SH-SY5Y (cell line): ENCODE data around the gene CNTN4.

ENCODE experiments used
- GATA2 ChIP-seq: IDR thresholded peaks from 2 replicates; pipeline ENCODE4 v1.6.1; 2011; ENCODE audit warnings: mild to moderate bottlenecking, low read depth, low read length
- GATA3 ChIP-seq: IDR thresholded peaks from 2 replicates; pipeline ENCODE4 v1.6.1; 2011; ENCODE audit warnings: low read depth, mild to moderate bottlenecking, low read length, moderate library complexity

The CNTN4 gene

DNA sequence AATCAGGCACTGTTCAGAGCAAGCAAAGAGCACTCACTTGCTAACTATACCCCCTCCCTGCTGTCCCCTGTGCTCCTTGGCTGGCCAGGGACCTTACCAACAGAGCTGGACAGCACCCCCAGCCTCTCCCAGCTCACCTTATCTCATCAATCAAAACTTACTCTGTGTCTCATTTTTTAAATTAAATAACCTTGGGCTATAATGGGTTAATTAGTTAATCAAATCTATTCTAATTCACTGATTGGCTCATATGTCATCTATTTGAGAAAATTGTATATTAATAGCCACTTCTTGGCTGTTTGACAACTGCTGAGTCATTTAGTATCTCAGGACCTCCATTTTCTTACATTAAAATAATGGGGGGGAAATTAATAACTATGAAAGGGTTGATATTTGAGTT lies 988.6 kb downstream of the CNTN4 start:
- TF ChIP-seq GATA2, result no peak
- TF ChIP-seq GATA3, result no peak

DNA sequence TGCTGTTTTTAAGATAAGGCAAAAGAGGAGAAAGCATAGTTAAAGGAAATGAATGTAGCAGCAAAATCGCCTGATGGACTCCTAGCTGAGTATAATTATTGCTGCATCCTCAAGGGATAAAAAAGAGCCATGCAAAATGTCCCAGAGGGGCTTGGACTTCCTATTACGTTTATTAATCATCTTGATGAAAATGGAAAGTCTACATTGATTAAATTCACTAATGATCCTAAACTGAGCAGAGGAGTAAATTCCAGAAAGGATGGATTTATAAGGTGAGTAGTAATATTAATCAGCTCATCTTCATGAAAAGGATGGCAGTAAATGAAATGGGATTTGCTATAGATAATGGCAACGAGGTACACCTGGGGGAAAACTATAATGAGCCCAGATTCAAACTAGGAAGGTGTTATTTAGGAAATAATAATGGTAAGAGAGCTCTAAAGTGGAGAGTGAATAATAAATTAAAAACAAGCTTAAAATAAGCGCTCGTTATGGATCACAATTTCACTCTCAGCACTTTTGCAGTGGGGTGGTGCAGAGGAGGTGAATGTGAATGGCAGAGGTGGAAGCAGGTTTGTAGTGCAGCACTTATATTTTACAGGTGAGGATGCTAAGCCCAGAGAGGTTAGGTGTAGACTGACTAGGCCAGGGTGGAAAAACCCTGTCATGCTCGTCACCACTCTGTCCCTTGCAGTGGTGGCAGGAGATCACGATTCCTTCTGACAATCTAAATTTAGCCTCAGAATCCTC lies 989.2 kb downstream of the CNTN4 start:
- no peak for TF ChIP-seq GATA3
- no peak for TF ChIP-seq GATA2

DNA sequence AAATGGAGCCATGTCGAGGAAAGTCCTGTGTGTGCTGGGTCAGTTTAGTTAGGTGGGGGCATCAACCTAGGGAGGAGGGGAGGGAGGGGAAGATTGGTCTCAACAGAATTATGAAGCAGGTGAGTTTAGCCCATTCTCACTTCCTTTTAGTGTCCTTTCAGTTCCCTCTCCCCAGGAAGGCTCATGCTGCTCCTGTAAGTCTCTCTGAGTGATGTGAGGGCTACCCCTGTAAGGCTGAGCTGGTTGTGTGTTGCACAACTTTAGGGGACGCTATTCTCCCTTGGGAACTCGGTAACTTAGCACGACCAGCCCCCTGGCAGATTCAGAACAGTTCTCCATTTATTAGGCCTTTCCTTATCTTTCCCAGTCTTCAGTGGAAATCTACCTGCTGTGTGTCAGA lies 990.4 kb downstream of the CNTN4 start:
- TF ChIP-seq GATA3, result no peak
- TF ChIP-seq GATA2, result no peak

DNA sequence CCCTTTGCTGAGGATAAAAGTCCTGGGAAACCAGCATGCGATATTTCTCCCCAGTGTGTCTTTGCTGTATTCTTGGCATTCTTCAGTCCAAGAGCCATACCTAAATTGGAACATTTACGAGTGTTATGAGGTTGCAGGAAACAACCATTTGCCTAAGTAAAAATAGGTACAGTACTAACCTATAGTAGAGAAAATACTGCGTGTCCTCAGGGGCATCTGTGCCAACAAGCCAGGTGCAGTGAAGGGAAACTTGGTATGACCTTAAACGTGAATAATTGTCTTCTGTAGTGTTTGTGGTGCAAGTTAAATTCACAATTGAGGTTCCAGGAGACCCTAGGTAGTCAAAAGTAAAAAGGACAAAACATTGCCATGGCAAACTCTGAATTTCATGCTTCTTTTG lies 999.3 kb downstream of the CNTN4 start:
- no peak for TF ChIP-seq GATA2
- TF ChIP-seq GATA3, result no peak

DNA sequence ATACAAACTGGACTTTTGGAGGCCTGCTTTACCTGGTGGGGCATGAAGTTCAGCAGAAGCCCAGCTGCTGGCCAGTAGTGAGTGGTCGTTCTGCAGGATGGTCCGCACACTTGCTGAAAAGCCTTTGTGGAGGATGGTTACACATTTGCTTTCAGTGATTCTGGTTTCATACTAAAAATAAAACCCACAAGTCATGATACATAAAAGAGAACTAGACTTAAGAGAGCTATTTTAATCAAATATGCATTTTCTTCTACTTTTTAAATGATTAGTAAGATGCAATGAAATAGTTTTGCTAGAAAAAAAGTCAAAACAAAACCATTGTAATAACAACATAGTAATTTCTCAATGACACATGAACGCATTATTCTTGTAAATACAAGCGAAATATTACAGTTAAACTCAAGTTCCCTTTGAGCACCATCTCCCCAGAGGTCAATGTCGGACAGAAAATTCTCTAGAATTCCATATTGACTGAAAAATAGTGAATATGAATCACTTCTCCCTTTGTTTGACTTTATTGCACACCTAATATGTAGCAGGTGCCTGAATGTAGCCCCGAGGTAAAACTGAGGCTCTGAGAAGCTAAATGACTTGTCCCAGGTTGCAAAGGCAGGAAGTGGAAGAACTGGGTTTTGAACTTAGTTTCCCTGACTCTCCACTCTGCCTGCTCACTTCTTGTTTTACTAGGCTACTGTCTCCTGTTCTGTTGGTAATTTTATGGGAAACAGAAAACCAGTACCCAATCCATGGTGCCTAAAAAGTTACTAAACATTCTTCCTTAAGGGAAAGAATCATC lies 1003.2 kb downstream of the CNTN4 start:
- no peak for TF ChIP-seq GATA2
- TF ChIP-seq GATA3, result no peak

DNA sequence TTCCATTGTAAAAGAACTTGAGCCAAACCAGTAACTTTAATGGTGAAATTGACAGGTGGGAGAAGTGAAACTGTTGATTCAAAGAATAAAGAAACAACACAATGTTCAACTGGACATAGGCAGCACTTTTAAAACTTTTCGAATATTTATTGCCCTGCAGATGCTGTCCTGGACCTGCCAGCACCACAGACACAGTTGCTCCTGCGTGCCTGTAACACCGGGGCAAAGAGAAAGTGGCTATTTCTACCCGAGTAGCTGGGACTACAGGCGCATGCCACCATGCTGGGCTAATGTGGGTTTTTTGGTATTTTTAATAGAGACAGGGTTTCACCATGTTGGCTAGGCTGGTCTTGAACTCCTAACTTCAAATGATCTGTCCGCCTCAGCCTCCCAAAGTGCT lies 1004.1 kb downstream of the CNTN4 start:
- TF ChIP-seq GATA2 (no peak), GATA3 (no peak)

DNA sequence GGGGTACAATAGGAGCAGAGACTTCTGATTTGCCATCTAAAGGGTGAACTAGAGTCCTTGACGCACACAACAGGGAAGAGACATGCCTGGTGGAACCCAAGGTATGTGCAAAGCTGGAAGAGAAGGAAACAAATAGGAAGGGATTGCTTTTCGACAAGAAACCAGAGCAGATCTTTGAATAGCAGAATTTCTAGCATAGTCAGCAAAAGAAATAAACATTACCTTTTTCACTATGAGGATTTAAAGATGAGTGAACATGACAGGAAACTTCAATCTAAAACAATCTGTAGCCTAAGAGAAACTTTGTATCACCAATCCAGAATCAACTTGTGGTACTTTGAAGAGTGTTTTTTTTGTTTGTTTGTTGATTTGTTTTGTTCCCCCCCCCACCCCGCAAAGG lies 1006.6 kb downstream of the CNTN4 start:
- no peak for TF ChIP-seq GATA3
- no peak for TF ChIP-seq GATA2

DNA sequence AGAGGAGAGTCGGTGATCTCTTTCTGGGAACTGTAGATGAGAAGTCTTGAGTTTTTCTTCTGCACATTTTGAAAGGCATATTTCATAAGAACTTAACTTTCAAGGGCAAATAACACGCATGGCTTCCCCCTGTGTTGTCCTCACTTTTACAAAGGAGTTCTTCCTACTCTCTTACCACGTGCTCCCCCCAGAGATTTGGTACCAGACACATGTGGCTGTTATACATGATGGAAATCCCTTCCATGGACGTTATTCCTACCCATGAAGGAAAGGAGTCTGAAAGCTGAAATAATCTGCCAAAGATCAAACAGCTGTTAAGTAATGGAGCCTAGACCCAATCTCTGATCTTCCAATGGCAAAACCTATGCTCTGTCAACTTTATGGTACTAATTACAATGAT lies 1007.1 kb downstream of the CNTN4 start:
- TF ChIP-seq GATA2 (no peak), GATA3 (no peak)

DNA sequence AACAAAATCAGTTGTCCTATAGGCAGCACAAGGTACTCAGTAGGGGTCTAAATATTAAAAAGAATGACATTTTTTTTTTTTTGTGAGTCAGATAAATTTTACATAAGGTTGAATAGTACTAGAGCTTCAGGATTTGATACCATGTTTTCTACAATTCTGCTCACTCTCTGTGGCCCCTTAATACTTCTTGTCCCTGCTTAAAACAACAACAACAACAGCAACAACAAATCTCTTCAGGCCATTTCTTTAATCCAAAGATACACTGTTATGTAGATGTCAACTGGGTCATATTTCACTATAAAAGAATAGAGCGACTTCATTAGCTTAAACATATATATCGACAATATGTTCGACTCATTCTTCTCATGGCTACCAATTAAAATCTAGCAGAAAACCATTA lies 1008.5 kb downstream of the CNTN4 start:
- TF ChIP-seq GATA3, result no peak
- no peak for TF ChIP-seq GATA2
